ENCODE data around the gene CCDC148. TPM values are rescaled to one million over a fixed set of nuclear protein-coding genes. Genes with fewer than 3 reads are reported as not detected.
A peak's percentile ranks its signal among the peaks of the same experiment; 100 is the strongest.
"Not testable (repeated sequence)": the region's sequence is repeated elsewhere in the genome, so short reads cannot be mapped to it uniquely, and the experiment has no call there.

Gene CCDC148
- total RNA-seq, 4 donors from 2014 or later = 0.19 to 0.31 TPM; not detected in 2

DNA sequence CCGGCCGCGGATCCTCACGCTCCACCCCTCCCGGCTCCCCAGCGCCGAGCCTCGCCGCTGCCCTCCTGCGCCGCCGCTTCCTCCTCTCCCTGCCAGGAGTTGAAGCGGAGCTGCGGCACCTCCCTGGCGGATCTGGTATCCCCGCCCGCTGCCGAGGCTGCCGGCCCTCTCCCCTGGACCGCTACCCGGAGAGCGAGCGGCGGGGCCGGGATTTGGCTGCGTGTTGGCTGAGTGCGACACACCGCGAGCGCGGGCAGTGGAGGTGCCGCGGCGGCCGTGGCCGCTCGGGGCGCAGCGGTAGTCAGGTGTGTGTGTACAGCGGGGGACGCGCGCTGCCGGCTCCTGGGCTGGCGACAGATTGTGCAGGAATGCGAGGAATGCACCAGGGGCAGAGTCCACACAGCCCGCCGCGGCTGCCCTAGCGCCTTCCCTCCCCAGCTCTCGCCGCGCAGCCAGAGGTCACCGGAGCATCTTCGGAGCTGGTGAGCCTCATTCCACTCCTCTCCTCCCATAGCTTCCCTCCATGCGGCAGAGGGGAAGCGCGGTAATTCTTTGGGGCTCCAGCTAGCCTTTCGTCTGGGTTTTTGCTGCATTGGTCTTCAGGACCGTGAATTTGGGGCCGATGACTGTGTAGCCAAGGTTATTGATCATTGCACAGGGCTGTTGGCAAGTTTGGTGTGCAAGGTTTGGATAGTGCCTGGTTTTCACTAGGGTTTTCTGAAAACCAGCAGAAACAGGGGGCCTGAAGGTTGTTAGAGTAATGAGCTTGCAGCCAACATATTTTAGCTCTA, 1.5 kb upstream of the CCDC148 start:
- Histone ChIP-seq H3K36me3 (no peaks in the 10 kb centered on the region), H3K27ac (peak overlapping the region; percentile 89 to 99 (median 98)), H3K4me1 (peaks cover 4 to 60% (median 5%) of the 10 kb centered on the region in 3 donors), H3K4me3 (peak overlapping the region; percentile 71 to 99 (median 92)), H3K9me3 (no peaks in the 10 kb centered on the region), H3K27me3 (no peaks in the 10 kb centered on the region)
- 0% methylated on average over 5 to 39 of the region's 61 CpGs for WGBS, 2 donors
- DNase-seq = no peak
- intact Hi-C loops (cut with DNase I) = loop anchor here (10.0 kb wide), 1 partner anchor 287 kb away; no protein-coding TSS in a partner anchor
- TF ChIP-seq POLR2A (IDR thresholded peaks at IDR 0.05) (peak in 3 of 4 donors; percentile 5 to 60 (median 45)), CTCF (IDR thresholded peaks at IDR 0.05) (peak in 4 of 6 experiments; percentile 18 to 63 (median 46))

GRCh38 chr2:158457092-158457825, 706 bp upstream of the CCDC148 start:
- intact Hi-C loops (cut with DNase I) = loop anchor here (10.0 kb wide), 1 partner anchor 288 kb away; no protein-coding TSS in a partner anchor
- Histone ChIP-seq H3K4me3 (peak overlapping the region; percentile 71 to 99 (median 92)), H3K27me3 (no peaks in the 10 kb centered on the region), H3K4me1 (peaks cover 4 to 53% (median 5%) of the 10 kb centered on the region in 3 donors), H3K27ac (peak overlapping the region; percentile 89 to 99 (median 98)), H3K9me3 (no peaks in the 10 kb centered on the region), H3K36me3 (no peaks in the 10 kb centered on the region)
- DNase-seq = no peak
- no peak for TF ChIP-seq CTCF (IDR thresholded peaks at IDR 0.05)
- no peak for TF ChIP-seq POLR2A (IDR thresholded peaks at IDR 0.05)
- 0% methylated on average over 18 to 27 of the region's 84 CpGs for WGBS, 2 donors

DNA sequence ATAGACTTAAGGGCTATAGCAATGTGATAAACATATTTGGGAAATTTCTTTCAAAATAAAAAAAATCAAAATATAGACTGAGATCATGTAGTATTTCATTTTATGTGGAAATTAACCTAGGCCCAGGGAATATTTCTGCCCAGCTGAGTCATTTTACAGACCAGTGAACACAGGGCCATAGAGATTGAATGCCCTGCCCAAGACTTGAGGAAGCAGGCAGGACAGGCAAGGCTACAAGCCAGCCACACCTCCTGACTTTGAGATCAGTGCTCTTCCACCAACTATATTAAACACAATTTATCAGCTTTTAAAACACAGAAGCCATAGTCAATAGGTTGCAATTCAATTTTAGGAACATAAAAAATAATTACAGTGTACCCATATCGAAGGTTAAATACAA, 12.9 kb downstream of the CCDC148 start:
- H3K4me3 ChIP-seq = no peak overlapping the region
- H3K36me3 ChIP-seq = no peaks in the 10 kb centered on the region
- TF ChIP-seq POLR2A (IDR thresholded peaks at IDR 0.05) (no peak), CTCF (IDR thresholded peaks at IDR 0.05) (no peak)
- no peak overlapping the region for H3K27ac ChIP-seq
- H3K9me3 ChIP-seq = no peaks in the 10 kb centered on the region
- WGBS, 2 donors = 86 to 96% methylated on average over 1 of the region's 1 CpG
- intact Hi-C loops (cut with DNase I) = no loop called here
- H3K4me1 ChIP-seq = no peaks in the 10 kb centered on the region
- no peak for DNase-seq
- no peaks in the 10 kb centered on the region for H3K27me3 ChIP-seq

DNA sequence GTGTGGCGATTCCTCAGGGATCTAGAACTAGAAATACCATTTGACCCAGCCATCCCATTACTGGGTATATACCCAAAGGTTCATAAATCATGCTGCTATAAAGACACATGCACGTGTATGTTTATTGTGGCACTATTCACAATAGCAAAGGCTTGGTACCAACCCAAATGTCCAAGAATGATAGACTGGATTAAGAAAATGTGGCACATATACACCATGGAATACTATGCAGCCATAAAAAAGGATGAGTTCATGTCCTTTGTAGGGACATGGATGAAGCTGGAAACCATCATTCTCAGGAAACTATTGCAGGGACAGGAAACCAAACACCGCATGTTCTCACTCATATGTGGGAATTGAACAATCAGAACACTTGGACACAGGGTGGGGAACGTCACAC, 17.5 kb downstream of the CCDC148 start:
- H3K4me1 ChIP-seq; H3K4me3 ChIP-seq; H3K27me3 ChIP-seq; DNase-seq; H3K36me3 ChIP-seq; intact Hi-C loops (cut with DNase I); H3K27ac ChIP-seq; H3K9me3 ChIP-seq: not testable (repeated sequence)
- WGBS, 2 donors = 97 to 98% methylated on average over 3 to 4 of the region's 4 CpGs

- DNase-seq; H3K4me1 ChIP-seq; H3K27me3 ChIP-seq; H3K27ac ChIP-seq; H3K9me3 ChIP-seq; intact Hi-C loops (cut with DNase I); H3K4me3 ChIP-seq; H3K36me3 ChIP-seq: not testable (repeated sequence)
- 90 to 100% methylated on average over 1 to 13 of the region's 13 CpGs for WGBS, 2 donors
Measured at GRCh38 chr2:158433716-158434115, 22.8 kb downstream of the CCDC148 start.

DNA sequence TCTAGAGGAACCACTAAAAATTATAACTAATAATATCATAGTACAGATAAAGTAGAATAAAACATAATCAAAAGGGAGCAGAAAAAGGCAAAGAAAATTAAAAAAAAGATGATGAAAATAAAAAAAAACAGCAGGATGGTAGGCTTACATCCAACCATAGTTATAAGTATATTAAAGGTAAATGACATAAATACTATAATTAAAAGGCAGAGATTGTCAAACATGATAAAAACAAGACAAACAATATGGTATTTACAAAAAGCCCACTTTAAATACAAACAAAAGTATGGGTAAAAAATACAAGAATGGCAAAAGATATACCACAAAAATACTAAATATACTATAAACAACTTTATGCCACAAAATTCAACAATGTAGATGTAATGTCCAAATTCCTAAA, 24.4 kb downstream of the CCDC148 start:
- no peak for TF ChIP-seq CTCF (IDR thresholded peaks at IDR 0.05)
- no peak for TF ChIP-seq POLR2A (IDR thresholded peaks at IDR 0.05)
- no peaks in the 10 kb centered on the region for H3K4me1 ChIP-seq
- DNase-seq = no peak
- no peaks in the 10 kb centered on the region for H3K27me3 ChIP-seq
- no peak overlapping the region for H3K27ac ChIP-seq
- no peak overlapping the region for H3K4me3 ChIP-seq
- H3K9me3 ChIP-seq = peaks cover 0 to 8% (median 0%) of the 10 kb centered on the region in 3 donors
- H3K36me3 ChIP-seq = no peaks in the 10 kb centered on the region
- intact Hi-C loops (cut with DNase I) = no loop called here

Data from esophagus squamous epithelium (tissue), 5 donors.